Mucosa of gallbladder (tissue), 1 donor: Measurements from ENCODE around the gene C19orf12. TPM values are rescaled to one million over a fixed set of nuclear protein-coding genes. Genes with fewer than 3 reads are reported as not detected.

Source experiments
- DNase-seq: peaks from one replicate; pipeline ENCODE4 v3.0.0-alpha.2; 2020; ENCODE audit warnings: low spot score
- total RNA-seq: library from RNA; stranded (reverse); gene quantifications from one replicate; pipeline ENCODE4 v1.2.1, GENCODE V29; 2021
- donor health status: DM: no; HTN: no; CAD: no.

C19orf12 gene
- total RNA-seq, 1 donor from 2014 or later = 22.8 TPM

GRCh38 chr19:29697523-29698261 lies 17.4 kb downstream of the C19orf12 start:
- no peak for DNase-seq

- no peak for DNase-seq
Measured at GRCh38 chr19:29696565-29696846, 18.6 kb downstream of the C19orf12 start.

- DNase-seq = no peak
Measured at GRCh38 chr19:29695765-29696564, 19.1 kb downstream of the C19orf12 start.

- peak; percentile 85 for DNase-seq
Measured at GRCh38 chr19:29694669-29695627, 20.1 kb downstream of the C19orf12 start.

GRCh38 chr19:29694161-29694560 lies 20.9 kb downstream of the C19orf12 start:
- no peak for DNase-seq

GRCh38 chr19:29690842-29691241 lies 24.2 kb downstream of the C19orf12 start:
- DNase-seq = no peak

GRCh38 chr19:29687897-29688728 lies 26.9 kb downstream of the C19orf12 start:
- DNase-seq = no peak

GRCh38 chr19:29687244-29687896 lies 27.7 kb downstream of the C19orf12 start:
- no peak for DNase-seq

GRCh38 chr19:29686285-29686805 lies 28.7 kb downstream of the C19orf12 start:
- DNase-seq = no peak

GRCh38 chr19:29685326-29685725 lies 29.7 kb downstream of the C19orf12 start:
- DNase-seq = no peak

- no peak for DNase-seq
Measured at GRCh38 chr19:29683009-29683408, 32.1 kb downstream of the C19orf12 start.

- DNase-seq = no peak
Measured at GRCh38 chr19:29682236-29682895, 32.7 kb downstream of the C19orf12 start.

GRCh38 chr19:29681422-29682235 lies 33.4 kb downstream of the C19orf12 start:
- DNase-seq = peak; percentile 48

- no peak for DNase-seq
Measured at GRCh38 chr19:29680937-29681336, 34.1 kb downstream of the C19orf12 start.

- DNase-seq = peak; percentile 54
Measured at GRCh38 chr19:29680447-29680846, 34.6 kb downstream of the C19orf12 start.

- no peak for DNase-seq
Measured at GRCh38 chr19:29679598-29680210, 35.4 kb downstream of the C19orf12 start.

GRCh38 chr19:29678484-29679106 lies 36.5 kb downstream of the C19orf12 start:
- peak; percentile 63 for DNase-seq
